RWPE2 (cell line): ENCODE measurements around the gene HLA-G.

Experiments
- ATAC-seq: fragments of 200-7000 bp; cut with Tn5 transposase; 3 replicates; pipeline ENCODE4 v1.9.1; 2021; ENCODE audit warnings: low read depth
- DNase-seq: peaks from one replicate; pipeline ENCODE4 v3.0.0-alpha.2; 2020; ENCODE audit warnings: low spot score
- H3K27ac ChIP-seq: fragments of 450-650 bp; 2 replicates; pipeline ENCODE4 v1.5.1; 2017; ENCODE audit warnings: mild to moderate bottlenecking; ENCODE audit not compliant: poor library complexity, severe bottlenecking
- H3K27me3 ChIP-seq: fragments of 250-450 bp; sonication (Bioruptor Pico); 2 replicates; pipeline ENCODE4 v1.5.1; 2021; ENCODE audit warnings: mild to moderate bottlenecking, moderate library complexity; ENCODE audit not compliant: insufficient read depth, poor library complexity, severe bottlenecking
- H3K36me3 ChIP-seq: fragments of 250-450 bp; sonication (Bioruptor Pico); 2 replicates; pipeline ENCODE4 v1.5.1; 2020; ENCODE audit warnings: low read depth, mild to moderate bottlenecking, moderate library complexity
- H3K4me1 ChIP-seq: fragments of 250-450 bp; sonication (Bioruptor Pico); 2 replicates; pipeline ENCODE4 v1.5.1; 2021; ENCODE audit warnings: mild to moderate bottlenecking, moderate library complexity; ENCODE audit not compliant: insufficient read depth, poor library complexity, severe bottlenecking
- H3K4me3 ChIP-seq: fragments of 250-450 bp; sonication (Bioruptor Pico); 2 replicates; pipeline ENCODE4 v1.5.1; 2021; ENCODE audit warnings: mild to moderate bottlenecking, moderate library complexity; ENCODE audit not compliant: severe bottlenecking
- H3K9me3 ChIP-seq: fragments of 250-450 bp; sonication (Bioruptor Pico); 2 replicates; pipeline ENCODE4 v1.5.1; 2021; ENCODE audit warnings: mild to moderate bottlenecking, moderate library complexity; ENCODE audit not compliant: severe bottlenecking
- TF ChIP-seq, protein P1 (sequence below): fragments of 450-650 bp; IDR thresholded peaks from one replicate; pipeline ENCODE4 v1.5.1; 2017; ENCODE audit warnings: mild to moderate bottlenecking, moderate library complexity; ENCODE audit not compliant: poor library complexity, severe bottlenecking

Gene HLA-G

DNA sequence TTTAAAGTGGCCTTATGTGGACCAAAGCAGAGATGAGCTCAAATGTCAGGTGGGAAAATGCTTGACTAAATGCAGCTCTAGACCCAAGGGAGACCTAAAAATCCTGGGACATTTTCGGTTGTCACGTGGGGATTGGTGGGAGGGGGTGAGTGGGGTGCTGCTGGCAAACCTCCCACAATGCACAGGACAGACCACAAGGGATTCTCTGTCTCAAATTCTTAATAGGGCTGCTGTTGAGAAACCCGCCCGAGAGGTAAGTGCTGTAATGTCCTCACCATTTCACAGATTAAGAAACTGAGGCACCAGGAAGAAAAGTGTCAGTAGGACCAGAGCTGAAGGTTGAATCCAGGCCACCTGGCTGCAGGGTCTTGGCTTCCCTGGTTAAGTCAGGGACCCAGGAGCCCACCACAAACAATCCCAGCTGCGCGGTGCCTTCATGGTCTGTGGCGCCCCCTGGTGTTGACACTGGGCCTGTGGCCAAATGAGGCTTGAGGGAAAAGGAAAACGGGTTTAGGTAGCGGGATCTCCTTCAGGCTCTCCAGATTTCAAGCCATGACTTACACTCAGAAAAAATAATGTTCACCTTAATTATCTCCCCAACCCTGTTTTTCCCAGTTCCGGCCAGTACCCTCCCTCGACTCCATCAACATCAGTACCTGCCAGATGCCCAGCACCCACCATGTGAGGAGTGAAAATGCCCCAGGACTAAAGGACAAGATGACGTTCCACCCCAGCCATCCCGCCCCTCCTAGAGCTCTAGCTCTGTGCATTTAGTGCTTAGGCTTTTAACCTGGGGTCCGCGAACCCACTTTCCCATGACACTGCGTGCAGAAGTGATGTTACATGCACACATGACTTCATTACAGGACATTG is 7.2 kb downstream of the HLA-G start:
- TF ChIP-seq, protein P1, sequence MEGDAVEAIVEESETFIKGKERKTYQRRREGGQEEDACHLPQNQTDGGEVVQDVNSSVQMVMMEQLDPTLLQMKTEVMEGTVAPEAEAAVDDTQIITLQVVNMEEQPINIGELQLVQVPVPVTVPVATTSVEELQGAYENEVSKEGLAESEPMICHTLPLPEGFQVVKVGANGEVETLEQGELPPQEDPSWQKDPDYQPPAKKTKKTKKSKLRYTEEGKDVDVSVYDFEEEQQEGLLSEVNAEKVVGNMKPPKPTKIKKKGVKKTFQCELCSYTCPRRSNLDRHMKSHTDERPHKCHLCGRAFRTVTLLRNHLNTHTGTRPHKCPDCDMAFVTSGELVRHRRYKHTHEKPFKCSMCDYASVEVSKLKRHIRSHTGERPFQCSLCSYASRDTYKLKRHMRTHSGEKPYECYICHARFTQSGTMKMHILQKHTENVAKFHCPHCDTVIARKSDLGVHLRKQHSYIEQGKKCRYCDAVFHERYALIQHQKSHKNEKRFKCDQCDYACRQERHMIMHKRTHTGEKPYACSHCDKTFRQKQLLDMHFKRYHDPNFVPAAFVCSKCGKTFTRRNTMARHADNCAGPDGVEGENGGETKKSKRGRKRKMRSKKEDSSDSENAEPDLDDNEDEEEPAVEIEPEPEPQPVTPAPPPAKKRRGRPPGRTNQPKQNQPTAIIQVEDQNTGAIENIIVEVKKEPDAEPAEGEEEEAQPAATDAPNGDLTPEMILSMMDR: peak; percentile 85
- Histone ChIP-seq H3K27me3 (peaks cover 12% of the 10 kb centered on the region), H3K36me3 (no peaks in the 10 kb centered on the region), H3K27ac (no peak overlapping the region), H3K4me1 (no peaks in the 10 kb centered on the region), H3K9me3 (no peaks in the 10 kb centered on the region), H3K4me3 (no peak overlapping the region)
- ATAC-seq (peak; percentile 44; the same call in 1 of the 3 replicates), DNase-seq (no peak)

DNA sequence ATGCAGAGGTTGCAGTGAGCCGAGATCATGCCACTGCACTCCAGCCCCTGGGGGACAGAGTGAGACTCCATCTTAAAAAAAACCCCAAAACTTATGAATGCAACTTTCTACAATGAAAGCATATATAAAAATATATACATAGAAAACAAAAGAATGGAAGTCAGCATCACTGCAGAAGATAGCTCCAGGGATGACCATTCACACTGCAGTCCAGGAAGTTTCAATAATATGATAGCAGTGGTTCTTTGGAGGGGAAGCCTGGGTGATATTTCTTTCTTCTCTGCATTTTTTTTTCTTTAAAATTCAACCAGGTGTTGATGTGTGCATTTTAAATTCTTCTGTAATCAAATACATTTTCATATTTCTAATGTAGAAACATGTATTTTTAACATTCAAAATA is 12.3 kb downstream of the HLA-G start:
- DNase-seq (no peak), ATAC-seq (no peak)
- H3K27me3 ChIP-seq: peaks cover 12% of the 10 kb centered on the region
- H3K9me3 ChIP-seq: no peaks in the 10 kb centered on the region
- H3K36me3 ChIP-seq: no peaks in the 10 kb centered on the region
- no peak overlapping the region for H3K4me3 ChIP-seq
- no peak overlapping the region for H3K27ac ChIP-seq
- TF ChIP-seq, protein P1: no peak
- H3K4me1 ChIP-seq: no peaks in the 10 kb centered on the region

DNA sequence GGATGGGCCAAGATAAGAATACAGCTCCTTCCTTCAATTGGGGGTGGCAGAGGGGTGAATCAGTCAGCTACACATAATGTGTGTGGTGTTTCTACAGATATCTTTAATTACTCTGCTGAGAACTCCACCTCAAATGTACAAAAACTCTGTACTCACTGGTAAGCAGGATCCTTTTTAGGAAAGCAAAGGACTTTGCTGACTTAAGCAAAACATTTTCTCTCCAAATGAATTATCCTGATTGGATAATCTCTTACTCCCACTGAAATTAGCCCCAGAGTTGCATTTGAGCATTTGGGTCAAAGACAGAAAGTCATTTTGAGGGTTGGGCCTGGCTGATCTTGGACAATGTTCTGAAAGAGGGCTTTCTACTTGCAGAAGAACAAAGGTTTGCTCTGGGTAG is 13.4 kb downstream of the HLA-G start:
- H3K4me1 ChIP-seq: no peaks in the 10 kb centered on the region
- DNase-seq: no peak
- H3K27me3 ChIP-seq: peaks cover 4% of the 10 kb centered on the region
- H3K27ac ChIP-seq: no peak overlapping the region
- no peak overlapping the region for H3K4me3 ChIP-seq
- peaks cover 4% of the 10 kb centered on the region for H3K9me3 ChIP-seq
- ATAC-seq: no peak
- no peaks in the 10 kb centered on the region for H3K36me3 ChIP-seq
- TF ChIP-seq, protein P1: no peak

DNA sequence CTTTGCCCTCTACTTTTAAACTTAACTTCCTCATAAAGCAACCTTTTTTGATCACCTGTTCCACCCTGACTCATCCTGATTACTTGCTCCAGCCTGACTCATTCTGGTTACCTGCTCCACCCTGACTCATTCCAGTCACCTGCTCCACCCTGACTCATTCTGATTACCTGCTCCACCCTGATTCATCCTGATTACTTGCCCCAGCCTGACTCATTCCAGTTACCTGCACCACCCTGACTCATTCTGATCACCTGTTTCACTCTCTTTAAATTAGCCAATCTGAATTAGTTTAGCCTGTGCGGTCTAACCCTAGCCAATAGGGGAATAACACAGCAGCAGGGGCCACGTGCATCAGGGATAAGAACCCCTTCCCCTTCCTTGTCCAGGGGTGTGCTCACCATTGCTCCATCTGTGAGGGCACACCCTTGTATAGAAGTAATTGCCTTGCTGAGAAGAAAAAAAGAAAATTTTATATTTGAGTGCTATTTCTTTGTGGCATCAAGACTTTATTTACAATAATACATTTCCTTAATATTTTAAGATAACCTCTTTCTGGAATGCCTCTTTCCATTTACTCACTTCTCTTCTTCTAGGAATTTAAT is 17.9 kb downstream of the HLA-G start:
- Histone ChIP-seq H3K27ac (no peak overlapping the region), H3K36me3 (no peaks in the 10 kb centered on the region), H3K4me3 (no peak overlapping the region), H3K4me1 (no peaks in the 10 kb centered on the region), H3K9me3 (peaks cover 4% of the 10 kb centered on the region), H3K27me3 (peaks cover 25% of the 10 kb centered on the region)
- DNase-seq (peak; percentile 75), ATAC-seq (peak; percentile 69)
- TF ChIP-seq, protein P1: no peak
